Neutrophil (primary cell): ENCODE measurements around the gene PAXIP1.

ENCODE experiments used
- H3K27ac ChIP-seq: fragments of 200-600 bp; sonication (generic); 2 replicates; pipeline ENCODE4 v1.5.1; 2016; ENCODE audit warnings: mild to moderate bottlenecking, moderate library complexity
- H3K27me3 ChIP-seq: fragments of 200-600 bp; sonication (generic); 2 replicates; pipeline ENCODE4 v1.6.0; 2016; ENCODE audit warnings: mild to moderate bottlenecking
- H3K36me3 ChIP-seq: fragments of 200-600 bp; sonication (generic); 2 replicates; pipeline ENCODE4 v1.5.1; 2017
- H3K4me1 ChIP-seq, 2 experiments: fragments of 200-600 bp in 1 of 2; sonication (generic) in 1 of 2; 1 replicate in 1 of 2; 2 replicates in 1 of 2; pipeline versions ENCODE4 v1.5.1 to v1.6.1; 2013 to 2016; ENCODE audit warnings: low read depth in 1 of 2, low read length in 1 of 2, mild to moderate bottlenecking in 1 of 2, moderate library complexity in 1 of 2; ENCODE audit not compliant: control insufficient read depth in 1 of 2, insufficient read depth in 1 of 2
- H3K4me3 ChIP-seq, 2 experiments: fragments of 200-600 bp in 1 of 2; sonication (generic) in 1 of 2; 1 replicate in 1 of 2; 2 replicates in 1 of 2; pipeline ENCODE4 v1.5.1; 2013 to 2016; ENCODE audit warnings: low read depth in 1 of 2, low read length in 1 of 2, mild to moderate bottlenecking in 1 of 2, moderate library complexity in 1 of 2
- H3K9me3 ChIP-seq: fragments of 200-600 bp; sonication (generic); 2 replicates; pipeline ENCODE4 v1.5.1; 2016
- CTCF ChIP-seq: fragments of 200-600 bp; sonication (generic); IDR thresholded peaks from 2 replicates; pipeline ENCODE4 v1.5.1; 2016; ENCODE audit warnings: antibody characterized with exemption

The PAXIP1 gene

GRCh38 chr7:155000795-155001194 is 2.1 kb downstream of the PAXIP1 start:
- TF ChIP-seq CTCF, result no peak
- H3K9me3 ChIP-seq, result no peaks in the 10 kb centered on the region

DNA sequence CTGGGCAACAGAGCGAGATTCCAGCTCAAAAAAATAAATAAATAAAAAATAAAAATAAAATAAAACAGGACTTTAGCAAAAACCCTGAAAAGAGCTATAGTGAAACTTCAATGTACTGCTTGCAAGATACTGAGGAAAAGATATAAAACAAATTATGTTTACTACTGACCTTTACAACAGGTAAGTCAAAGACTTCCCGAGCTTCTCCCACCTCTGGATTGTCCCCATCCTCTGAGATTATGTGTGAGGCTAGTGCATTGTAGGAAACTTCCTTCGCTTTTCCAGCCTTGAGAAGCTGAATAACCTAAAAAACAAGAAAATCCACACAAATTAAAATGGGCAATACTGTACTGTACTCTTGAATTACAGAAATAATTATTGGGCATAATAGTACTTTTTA is 4.4 kb downstream of the PAXIP1 start:
- TF ChIP-seq CTCF, result no peak
- peaks cover 23% of the 10 kb centered on the region for H3K36me3 ChIP-seq
- no peaks in the 10 kb centered on the region for H3K9me3 ChIP-seq
- H3K4me1 ChIP-seq, result peaks cover 16 to 17% of the 10 kb centered on the region in 2 experiments
- H3K4me3 ChIP-seq, result no peak overlapping the region
- H3K27ac ChIP-seq, result no peak overlapping the region
- peaks cover 6% of the 10 kb centered on the region for H3K27me3 ChIP-seq

More at GRCh38 chr7:155000795-155001194, 2.1 kb downstream of the PAXIP1 start:
- no peak overlapping the region for H3K27ac ChIP-seq
- H3K36me3 ChIP-seq, result peaks cover 20% of the 10 kb centered on the region
- H3K27me3 ChIP-seq, result peaks cover 6% of the 10 kb centered on the region
- H3K4me3 ChIP-seq, result no peak overlapping the region
- peaks cover 25 to 26% of the 10 kb centered on the region in 2 experiments for H3K4me1 ChIP-seq

- peaks cover 6% of the 10 kb centered on the region for H3K27me3 ChIP-seq
- H3K27ac ChIP-seq, result no peak overlapping the region
- no peak overlapping the region for H3K4me3 ChIP-seq
- H3K9me3 ChIP-seq, result no peaks in the 10 kb centered on the region
- TF ChIP-seq CTCF, result no peak
- peaks cover 28% of the 10 kb centered on the region for H3K36me3 ChIP-seq
- H3K4me1 ChIP-seq, result peaks cover 16 to 17% of the 10 kb centered on the region in 2 experiments
Observed at GRCh38 chr7:154997840-154998370, 5.0 kb downstream of the PAXIP1 start.

- H3K4me3 ChIP-seq, result no peak overlapping the region
- peaks cover 28% of the 10 kb centered on the region for H3K36me3 ChIP-seq
- TF ChIP-seq CTCF, result no peak
- peaks cover 9 to 11% of the 10 kb centered on the region in 2 experiments for H3K4me1 ChIP-seq
- no peaks in the 10 kb centered on the region for H3K9me3 ChIP-seq
- H3K27me3 ChIP-seq, result peaks cover under 1% of the 10 kb centered on the region
- H3K27ac ChIP-seq, result no peak overlapping the region
Observed at GRCh38 chr7:154996756-154997155, 6.2 kb downstream of the PAXIP1 start.

GRCh38 chr7:154996101-154996500 is 6.8 kb downstream of the PAXIP1 start:
- H3K4me3 ChIP-seq, result no peak overlapping the region
- H3K36me3 ChIP-seq, result peaks cover 28% of the 10 kb centered on the region
- no peak for TF ChIP-seq CTCF
- no peak overlapping the region for H3K27ac ChIP-seq
- H3K27me3 ChIP-seq, result no peaks in the 10 kb centered on the region
- H3K4me1 ChIP-seq, result peaks cover 8 to 9% of the 10 kb centered on the region in 2 experiments
- no peaks in the 10 kb centered on the region for H3K9me3 ChIP-seq

- Histone ChIP-seq H3K36me3 (peaks cover 28% of the 10 kb centered on the region), H3K9me3 (no peaks in the 10 kb centered on the region), H3K4me1 (peaks cover 1 to 3% of the 10 kb centered on the region in 2 experiments), H3K27ac (no peak overlapping the region), H3K27me3 (no peaks in the 10 kb centered on the region), H3K4me3 (no peak overlapping the region)
- no peak for TF ChIP-seq CTCF
Observed at GRCh38 chr7:154994996-154995395, 7.9 kb downstream of the PAXIP1 start.
